Chondrocyte (in vitro differentiated cells): ENCODE data around the gene USP28. TPM values are rescaled to one million over a fixed set of nuclear protein-coding genes. Genes with fewer than 3 reads are reported as not detected.

Source experiments
- DNase-seq: peaks from one replicate; pipeline ENCODE4 v3.0.0; 2021; ENCODE audit warnings: mixed read lengths, low spot score
- H3K27ac Mint-ChIP-seq: one replicate; pipeline ENCODE4 v1.8.0; 2021; ENCODE audit warnings: mild to moderate bottlenecking, moderate library complexity, mixed read lengths; ENCODE audit not compliant: unreplicated experiment
- H3K27me3 Mint-ChIP-seq: 2 replicates; pipeline ENCODE4 v1.8.0; 2021; ENCODE audit warnings: low read depth, mixed read lengths
- H3K36me3 Mint-ChIP-seq: 2 replicates; pipeline ENCODE4 v1.8.0; 2021; ENCODE audit warnings: low read depth, mixed read lengths
- H3K4me1 Mint-ChIP-seq: 2 replicates; pipeline ENCODE4 v1.8.0; 2021; ENCODE audit warnings: low read depth, mild to moderate bottlenecking, mixed read lengths
- H3K4me3 Mint-ChIP-seq: one replicate; pipeline ENCODE4 v1.8.0; 2021; ENCODE audit warnings: mild to moderate bottlenecking, moderate library complexity, mixed read lengths; ENCODE audit not compliant: unreplicated experiment
- H3K9me3 Mint-ChIP-seq: 2 replicates; pipeline ENCODE4 v1.8.0; 2021; ENCODE audit warnings: low read depth, mixed read lengths
- total RNA-seq: library from RNA; stranded (reverse); gene quantifications from 3 replicates; pipeline ENCODE4 v1.2.1, GENCODE V29; 2021
- TF ChIP-seq, protein P1 (sequence below): fragments of 200-600 bp; sonication (generic); IDR thresholded peaks from 2 replicates; pipeline ENCODE4 v1.5.0; 2021; ENCODE audit warnings: antibody characterized with exemption, mild to moderate bottlenecking, moderate library complexity

The USP28 gene
- total RNA-seq, 1 donor from 2014 or later, result 34.1 TPM

- no peaks in the 10 kb centered on the region for H3K36me3 Mint-ChIP-seq
- DNase-seq, result no peak
- TF ChIP-seq, protein P1, sequence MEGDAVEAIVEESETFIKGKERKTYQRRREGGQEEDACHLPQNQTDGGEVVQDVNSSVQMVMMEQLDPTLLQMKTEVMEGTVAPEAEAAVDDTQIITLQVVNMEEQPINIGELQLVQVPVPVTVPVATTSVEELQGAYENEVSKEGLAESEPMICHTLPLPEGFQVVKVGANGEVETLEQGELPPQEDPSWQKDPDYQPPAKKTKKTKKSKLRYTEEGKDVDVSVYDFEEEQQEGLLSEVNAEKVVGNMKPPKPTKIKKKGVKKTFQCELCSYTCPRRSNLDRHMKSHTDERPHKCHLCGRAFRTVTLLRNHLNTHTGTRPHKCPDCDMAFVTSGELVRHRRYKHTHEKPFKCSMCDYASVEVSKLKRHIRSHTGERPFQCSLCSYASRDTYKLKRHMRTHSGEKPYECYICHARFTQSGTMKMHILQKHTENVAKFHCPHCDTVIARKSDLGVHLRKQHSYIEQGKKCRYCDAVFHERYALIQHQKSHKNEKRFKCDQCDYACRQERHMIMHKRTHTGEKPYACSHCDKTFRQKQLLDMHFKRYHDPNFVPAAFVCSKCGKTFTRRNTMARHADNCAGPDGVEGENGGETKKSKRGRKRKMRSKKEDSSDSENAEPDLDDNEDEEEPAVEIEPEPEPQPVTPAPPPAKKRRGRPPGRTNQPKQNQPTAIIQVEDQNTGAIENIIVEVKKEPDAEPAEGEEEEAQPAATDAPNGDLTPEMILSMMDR, result no peak
- H3K27me3 Mint-ChIP-seq, result peaks cover 58% of the 10 kb centered on the region
- H3K4me3 Mint-ChIP-seq, result no peak overlapping the region
- no peak overlapping the region for H3K27ac Mint-ChIP-seq
- H3K4me1 Mint-ChIP-seq, result no peaks in the 10 kb centered on the region
- no peaks in the 10 kb centered on the region for H3K9me3 Mint-ChIP-seq
Observed at GRCh38 chr11:113907152-113907551, 31.8 kb upstream of the USP28 start.

DNA sequence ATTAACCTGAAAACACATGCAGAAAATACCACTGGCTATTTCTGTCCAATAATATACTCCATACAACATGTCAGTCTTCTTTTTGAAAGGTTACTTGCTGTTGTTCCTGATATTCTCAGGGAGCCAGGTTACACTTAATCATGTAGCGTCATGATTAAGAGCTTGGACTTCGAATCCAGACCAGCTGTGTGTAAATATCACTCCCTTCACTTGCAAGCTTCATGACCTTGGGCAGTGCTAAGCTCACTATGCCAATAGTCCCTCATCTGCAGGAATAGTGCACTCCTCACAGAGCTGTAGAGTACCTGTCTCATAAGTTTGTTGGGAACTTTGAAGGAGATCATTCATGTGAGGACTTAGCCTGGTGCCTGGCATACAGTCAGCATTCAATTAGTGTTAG, 31.1 kb upstream of the USP28 start:
- Mint-ChIP-seq H3K4me1 (no peaks in the 10 kb centered on the region), H3K36me3 (no peaks in the 10 kb centered on the region), H3K27ac (no peak overlapping the region), H3K4me3 (no peak overlapping the region), H3K9me3 (no peaks in the 10 kb centered on the region), H3K27me3 (peaks cover 63% of the 10 kb centered on the region)
- DNase-seq, result no peak
- TF ChIP-seq, protein P1, result no peak

DNA sequence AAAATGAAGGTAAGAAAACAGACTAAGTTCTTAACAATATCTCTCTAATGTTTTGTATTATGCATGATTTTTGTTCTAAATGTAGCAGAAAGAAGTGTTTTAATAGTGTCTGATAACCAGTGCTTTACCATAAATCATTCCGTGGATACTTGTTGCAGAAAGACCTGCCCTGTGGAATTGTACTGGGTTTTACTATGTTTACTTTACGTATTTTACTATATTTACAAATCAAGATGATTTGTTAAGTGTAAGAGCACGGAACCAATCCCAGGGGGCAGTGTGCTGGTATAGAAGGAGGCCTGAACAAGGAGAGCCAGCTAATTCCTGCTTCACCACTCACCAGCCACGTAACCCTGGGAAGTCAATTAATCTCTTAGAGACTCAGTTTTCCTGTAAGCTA, 30.7 kb upstream of the USP28 start:
- Mint-ChIP-seq H3K36me3 (no peaks in the 10 kb centered on the region), H3K27me3 (peaks cover 66% of the 10 kb centered on the region), H3K4me3 (no peak overlapping the region), H3K27ac (no peak overlapping the region), H3K9me3 (no peaks in the 10 kb centered on the region), H3K4me1 (no peaks in the 10 kb centered on the region)
- TF ChIP-seq, protein P1, result peak; percentile 32
- DNase-seq, result no peak

GRCh38 chr11:113904379-113905101, 29.2 kb upstream of the USP28 start, which contains the start of gene HTR3B:
Gene HTR3B (plus strand): TSS chr11:113904796. CDS start chr11:113904934, 138 bp downstream.
- Mint-ChIP-seq H3K36me3 (no peaks in the 10 kb centered on the region), H3K4me1 (no peaks in the 10 kb centered on the region), H3K9me3 (no peaks in the 10 kb centered on the region), H3K27ac (no peak within 1 kb of the TSS), H3K4me3 (no peak within 1 kb of the TSS), H3K27me3 (peaks cover 66% of the 10 kb centered on the region)
- DNase-seq, result no peak
- TF ChIP-seq, protein P1, result no peak

DNA sequence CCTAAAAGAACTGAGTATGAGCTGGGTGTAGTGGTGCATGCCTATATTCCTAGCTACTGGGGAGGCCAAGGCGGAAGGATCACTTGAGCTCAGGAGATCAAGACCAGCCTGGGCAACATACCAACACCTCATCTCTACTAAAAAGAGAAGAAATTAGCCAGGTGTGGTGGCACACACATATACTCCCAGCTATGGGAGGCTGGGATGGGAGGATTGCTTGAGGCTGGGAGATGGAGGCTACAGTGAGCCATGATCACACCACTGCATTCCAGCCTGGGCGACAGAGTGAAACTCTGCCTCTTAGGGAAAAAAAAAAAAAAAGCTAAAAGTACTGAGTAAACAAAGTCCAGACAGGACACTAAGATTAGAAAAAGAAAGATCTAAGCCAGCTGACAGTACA, 25.8 kb upstream of the USP28 start:
- Mint-ChIP-seq H3K4me3 (no peak overlapping the region), H3K27ac (no peak overlapping the region), H3K9me3 (no peaks in the 10 kb centered on the region), H3K36me3 (no peaks in the 10 kb centered on the region), H3K4me1 (peaks cover 4% of the 10 kb centered on the region), H3K27me3 (peaks cover 50% of the 10 kb centered on the region)
- TF ChIP-seq, protein P1, result no peak
- no peak for DNase-seq
